Hepatocyte (in vitro differentiated cells): Measurements from ENCODE around the gene ABCA5. TPM values are rescaled to one million over a fixed set of nuclear protein-coding genes. Genes with fewer than 3 reads are reported as not detected.

Experiments used
- DNase-seq: peaks from one replicate; pipeline ENCODE4 v3.0.0-alpha.2; 2016; ENCODE audit warnings: low spot score
- H2AFZ ChIP-seq: fragments of 200-600 bp; sonication (generic); 2 replicates; pipeline ENCODE4 v1.6.0; 2016; ENCODE audit warnings: antibody characterized with exemption, mild to moderate bottlenecking
- H3K27ac ChIP-seq: fragments of 200-600 bp; sonication (generic); 2 replicates; pipeline ENCODE4 v1.5.1; 2016; ENCODE audit warnings: mild to moderate bottlenecking
- H3K27me3 ChIP-seq: fragments of 200-600 bp; sonication (generic); 2 replicates; pipeline ENCODE4 v1.6.1; 2016
- H3K36me3 ChIP-seq: fragments of 200-600 bp; sonication (generic); replicated peaks from 2 replicates; pipeline ENCODE4 v1.5.1; 2016; ENCODE audit warnings: low read depth; ENCODE audit not compliant: insufficient read depth
- H3K4me1 ChIP-seq: fragments of 200-600 bp; sonication (generic); 2 replicates; pipeline ENCODE4 v1.5.1; 2016; ENCODE audit warnings: mild to moderate bottlenecking, moderate library complexity; ENCODE audit not compliant: insufficient read depth
- H3K4me2 ChIP-seq: fragments of 200-600 bp; sonication (generic); 2 replicates; pipeline ENCODE4 v1.6.0; 2016
- H3K4me3 ChIP-seq: fragments of 200-600 bp; sonication (generic); 2 replicates; pipeline ENCODE4 v1.5.1; 2016; ENCODE audit warnings: mild to moderate bottlenecking
- H3K79me2 ChIP-seq: fragments of 200-600 bp; sonication (generic); 2 replicates; pipeline ENCODE4 v1.6.0; 2017; ENCODE audit warnings: mild to moderate bottlenecking
- H3K9me2 ChIP-seq: fragments of 200-600 bp; sonication (generic); replicated peaks from 2 replicates; pipeline ENCODE4 v1.6.0; 2017; ENCODE audit warnings: mild to moderate bottlenecking; ENCODE audit not compliant: insufficient read depth
- H3K9me3 ChIP-seq: fragments of 200-600 bp; sonication (generic); 2 replicates; pipeline ENCODE4 v1.5.1; 2016; ENCODE audit warnings: low read depth, mild to moderate bottlenecking
- H4K20me1 ChIP-seq: fragments of 200-600 bp; sonication (generic); 2 replicates; pipeline ENCODE4 v1.6.0; 2016; ENCODE audit warnings: mild to moderate bottlenecking; ENCODE audit not compliant: insufficient read depth, poor library complexity, severe bottlenecking
- EZH2 ChIP-seq: fragments of 200-600 bp; sonication (generic); IDR thresholded peaks from 2 replicates; pipeline ENCODE4 v1.6.1; 2016; ENCODE audit warnings: antibody characterized with exemption, mild to moderate bottlenecking, borderline replicate concordance
- EZH2phosphoT487 ChIP-seq: fragments of 200-600 bp; sonication (generic); IDR thresholded peaks from one replicate; pipeline ENCODE4 v1.6.1; 2018; ENCODE audit warnings: antibody characterized with exemption, mild to moderate bottlenecking, low read depth, moderate library complexity; ENCODE audit not compliant: unreplicated experiment, severe bottlenecking
- WGBS: methylation state at CpG from one replicate; pipeline ENCODE4 v1.1.6; 2016; ENCODE audit warnings: low lambda C conversion rate; ENCODE audit errors: missing lambda C conversion rate; 5-methylcytosine and 5-hydroxymethylcytosine counted together
- polyA plus RNA-seq: library from polyadenylated mRNA; unstranded; fragments of >200 nt; fragmentation: Nextera tagmentation; extraction: Ambion mirVana; gene quantifications from 2 replicates; pipeline ENCODE4 v1.2.1, GENCODE V29; 2016
- total RNA-seq: library from RNA; depleted of rRNA; stranded (reverse); fragments of >200 nt; gene quantifications from 2 replicates; pipeline ENCODE4 v1.2.3, GENCODE V29; 2014
- TF ChIP-seq, protein P1 (sequence below): fragments of 200-600 bp; sonication (generic); IDR thresholded peaks from 2 replicates; pipeline ENCODE4 v1.5.1; 2016; ENCODE audit warnings: antibody characterized with exemption, mild to moderate bottlenecking; ENCODE audit not compliant: poor library complexity

Gene ABCA5
- total and polyA plus RNA-seq, 2 experiments from 2014 or later: 22.4 to 59.8 TPM

- Histone ChIP-seq H3K27ac (no peak overlapping the region), H3K9me2 (no peaks in the 10 kb centered on the region), H3K27me3 (no peaks in the 10 kb centered on the region), H3K9me3 (no peaks in the 10 kb centered on the region), H3K4me2 (no peak overlapping the region), H4K20me1 (no peaks in the 10 kb centered on the region), H3K4me3 (no peak overlapping the region), H2AFZ (no peak overlapping the region), H3K36me3 (no peaks in the 10 kb centered on the region), H3K79me2 (no peaks in the 10 kb centered on the region), H3K4me1 (no peaks in the 10 kb centered on the region)
- DNase-seq: peak; percentile 61
- TF ChIP-seq, protein P1, sequence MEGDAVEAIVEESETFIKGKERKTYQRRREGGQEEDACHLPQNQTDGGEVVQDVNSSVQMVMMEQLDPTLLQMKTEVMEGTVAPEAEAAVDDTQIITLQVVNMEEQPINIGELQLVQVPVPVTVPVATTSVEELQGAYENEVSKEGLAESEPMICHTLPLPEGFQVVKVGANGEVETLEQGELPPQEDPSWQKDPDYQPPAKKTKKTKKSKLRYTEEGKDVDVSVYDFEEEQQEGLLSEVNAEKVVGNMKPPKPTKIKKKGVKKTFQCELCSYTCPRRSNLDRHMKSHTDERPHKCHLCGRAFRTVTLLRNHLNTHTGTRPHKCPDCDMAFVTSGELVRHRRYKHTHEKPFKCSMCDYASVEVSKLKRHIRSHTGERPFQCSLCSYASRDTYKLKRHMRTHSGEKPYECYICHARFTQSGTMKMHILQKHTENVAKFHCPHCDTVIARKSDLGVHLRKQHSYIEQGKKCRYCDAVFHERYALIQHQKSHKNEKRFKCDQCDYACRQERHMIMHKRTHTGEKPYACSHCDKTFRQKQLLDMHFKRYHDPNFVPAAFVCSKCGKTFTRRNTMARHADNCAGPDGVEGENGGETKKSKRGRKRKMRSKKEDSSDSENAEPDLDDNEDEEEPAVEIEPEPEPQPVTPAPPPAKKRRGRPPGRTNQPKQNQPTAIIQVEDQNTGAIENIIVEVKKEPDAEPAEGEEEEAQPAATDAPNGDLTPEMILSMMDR: peak; percentile 72
- no peak for TF ChIP-seq EZH2phosphoT487
- no peak for TF ChIP-seq EZH2
- WGBS: 64% methylated on average over 4 of the region's 4 CpGs
These were observed 80.1 kb downstream of the ABCA5 start for GRCh38 chr17:69246726-69247375.

GRCh38 chr17:69246202-69246601, 80.7 kb downstream of the ABCA5 start:
- no peak for DNase-seq
- Histone ChIP-seq H2AFZ (no peak overlapping the region), H3K9me2 (no peaks in the 10 kb centered on the region), H3K4me3 (no peak overlapping the region), H3K4me1 (no peaks in the 10 kb centered on the region), H3K27me3 (no peaks in the 10 kb centered on the region), H3K27ac (no peak overlapping the region), H3K79me2 (no peaks in the 10 kb centered on the region), H3K36me3 (no peaks in the 10 kb centered on the region), H3K4me2 (no peak overlapping the region), H4K20me1 (no peaks in the 10 kb centered on the region), H3K9me3 (no peaks in the 10 kb centered on the region)
- WGBS: 48% methylated on average over 1 of the region's 1 CpG
- TF ChIP-seq EZH2: no peak
- TF ChIP-seq, protein P1: no peak
- no peak for TF ChIP-seq EZH2phosphoT487

- Histone ChIP-seq H3K79me2 (no peaks in the 10 kb centered on the region), H3K4me3 (no peak overlapping the region), H3K9me3 (no peaks in the 10 kb centered on the region), H3K9me2 (no peaks in the 10 kb centered on the region), H3K4me1 (no peaks in the 10 kb centered on the region), H3K27ac (no peak overlapping the region), H2AFZ (no peak overlapping the region), H3K27me3 (no peaks in the 10 kb centered on the region), H3K36me3 (no peaks in the 10 kb centered on the region), H4K20me1 (no peaks in the 10 kb centered on the region), H3K4me2 (no peak overlapping the region)
- TF ChIP-seq EZH2phosphoT487 (no peak), EZH2 (no peak)
- TF ChIP-seq, protein P1: no peak
- no peak for DNase-seq
- WGBS: 78% methylated on average over 2 of the region's 2 CpGs
These were observed 81.3 kb downstream of the ABCA5 start for GRCh38 chr17:69245617-69246016.
